IMR-90 (cell line): ENCODE measurements around the gene AGPAT3. TPM values are rescaled to one million over a fixed set of nuclear protein-coding genes. Genes with fewer than 3 reads are reported as not detected.

Experiments
- ATAC-seq: fragments of 200-7000 bp; cut with Tn5 transposase; 2 replicates; pipeline ENCODE4 v1.9.1; 2020; ENCODE audit warnings: low read depth, mild to moderate bottlenecking, moderate library complexity
- BruUV-seq: library from RNA; stranded (reverse); fragments of 400-500 nt; replicated peaks from 2 replicates; lab custom pipeline; 2021; lab: Mats Ljungman, UMichigan
- CTCF ChIA-PET: fragments of 300-600 bp; formaldehyde crosslinking; extraction: SDS; loops from one replicate; lab custom pipeline; 2021; ENCODE audit warnings: antibody characterized with exemption; lab: Yijun Ruan, JAX
- POLR2A ChIA-PET: fragments of 300-600 bp; sonication (Branson Sonifier 250); formaldehyde crosslinking; loops from one replicate; lab custom pipeline; 2022; ENCODE audit warnings: antibody characterized with exemption; ENCODE audit not compliant: unreplicated experiment; lab: Charles Lee
- DNase-seq: peaks from one replicate; pipeline ENCODE4 v3.0.0; 2013
- H2AFZ ChIP-seq: replicated peaks from 2 replicates; pipeline ENCODE3; 2013; ENCODE audit warnings: low read length, mild to moderate bottlenecking; ENCODE audit not compliant: poor library complexity
- H2AK5ac ChIP-seq: 2 replicates; pipeline ENCODE4 v1.6.1; 2013; ENCODE audit warnings: low read depth, low read length, inconsistent platforms
- H2AK9ac ChIP-seq: replicated peaks from 2 replicates; pipeline ENCODE3; 2013; ENCODE audit warnings: mild to moderate bottlenecking, low read depth, low read length, moderate library complexity; ENCODE audit not compliant: poor library complexity
- H2BK120ac ChIP-seq: 2 replicates; pipeline ENCODE4 v1.6.1; 2013; ENCODE audit warnings: low read depth, low read length, inconsistent platforms
- H2BK15ac ChIP-seq: 3 replicates; pipeline ENCODE4 v1.6.1; 2013; ENCODE audit warnings: low read depth, low read length, inconsistent platforms
- H2BK20ac ChIP-seq: 2 replicates; pipeline ENCODE4 v1.6.1; 2013; ENCODE audit warnings: low read depth, mild to moderate bottlenecking, inconsistent platforms, low read length, moderate library complexity
- H2BK5ac ChIP-seq: 2 replicates; pipeline ENCODE4 v1.6.1; 2013; ENCODE audit warnings: mild to moderate bottlenecking, low read depth, low read length, inconsistent platforms; ENCODE audit not compliant: poor library complexity, severe bottlenecking
- H3K14ac ChIP-seq: replicated peaks from 2 replicates; pipeline ENCODE4 v1.6.1; 2013; ENCODE audit warnings: low read depth, low read length, inconsistent platforms
- H3K18ac ChIP-seq: 2 replicates; pipeline ENCODE4 v1.6.1; 2013; ENCODE audit warnings: low read depth, low read length, control low read depth
- H3K23ac ChIP-seq: 2 replicates; pipeline ENCODE4 v1.6.1; 2013; ENCODE audit warnings: low read depth, low read length, inconsistent platforms
- H3K27ac ChIP-seq: 2 replicates; pipeline ENCODE4 v1.5.1; 2013; ENCODE audit warnings: mild to moderate bottlenecking, control low read depth, low read length; ENCODE audit not compliant: insufficient read depth
- H3K27me3 ChIP-seq: 2 replicates; pipeline ENCODE4 v1.6.1; 2013; ENCODE audit warnings: low read length; ENCODE audit not compliant: control insufficient read depth, insufficient read depth
- H3K36me3 ChIP-seq: 2 replicates; pipeline ENCODE4 v1.6.1; 2013; ENCODE audit warnings: low read length, mixed read lengths; ENCODE audit not compliant: control insufficient read depth, insufficient read depth
- H3K4ac ChIP-seq: 2 replicates; pipeline ENCODE4 v1.6.1; 2013; ENCODE audit warnings: low read depth, low read length, inconsistent platforms
- H3K4me1 ChIP-seq: 2 replicates; pipeline ENCODE4 v1.6.1; 2013; ENCODE audit warnings: low read length, mixed read lengths; ENCODE audit not compliant: control insufficient read depth, insufficient read depth
- H3K4me2 ChIP-seq: 2 replicates; pipeline ENCODE4 v1.6.1; 2013; ENCODE audit warnings: low read depth, mild to moderate bottlenecking, control low read depth, low read length, moderate library complexity
- H3K4me3 ChIP-seq: 2 replicates; pipeline ENCODE4 v1.5.1; 2013; ENCODE audit warnings: low read depth, mild to moderate bottlenecking, control low read depth, low read length, moderate library complexity; ENCODE audit not compliant: insufficient read depth
- H3K56ac ChIP-seq: 2 replicates; pipeline ENCODE4 v1.6.1; 2013; ENCODE audit warnings: low read length, inconsistent platforms; ENCODE audit not compliant: insufficient read depth; ENCODE audit errors: extremely low read depth
- H3K79me1 ChIP-seq, 2 experiments: 2 replicates each; pipeline ENCODE4 v1.6.1; 2013; ENCODE audit warnings: low read length in 2 of 2, inconsistent platforms in 1 of 2, low read depth in 1 of 2
- H3K9ac ChIP-seq: 2 replicates; pipeline ENCODE4 v1.6.1; 2013; ENCODE audit warnings: low read depth, low read length, control low read depth
- H3K9me1 ChIP-seq: 2 replicates; pipeline ENCODE4 v1.6.1; 2013; ENCODE audit warnings: low read length, inconsistent platforms; ENCODE audit not compliant: insufficient read depth
- H3K9me3 ChIP-seq: 2 replicates; pipeline ENCODE4 v1.6.1; 2013; ENCODE audit warnings: low read length; ENCODE audit not compliant: control insufficient read depth, insufficient read depth
- H4K20me1 ChIP-seq: 2 replicates; pipeline ENCODE4 v1.6.1; 2013; ENCODE audit warnings: low read length, inconsistent platforms; ENCODE audit not compliant: insufficient read depth
- H4K5ac ChIP-seq: 2 replicates; pipeline ENCODE4 v1.6.1; 2013; ENCODE audit warnings: mild to moderate bottlenecking, low read depth, low read length, control low read depth
- H4K8ac ChIP-seq, 2 experiments: 2 replicates each; pipeline ENCODE4 v1.6.1; 2013; ENCODE audit warnings: low read depth in 2 of 2, low read length in 2 of 2, control low read depth in 1 of 2, inconsistent platforms in 1 of 2
- H4K91ac ChIP-seq: 2 replicates; pipeline ENCODE4 v1.6.1; 2013; ENCODE audit warnings: low read depth, low read length, inconsistent platforms; ENCODE audit not compliant: insufficient read depth
- BHLHE40 ChIP-seq: fragments of 150-350 bp; IDR thresholded peaks from 2 replicates; pipeline ENCODE4 v1.6.1; 2016; ENCODE audit warnings: mild to moderate bottlenecking, low read depth, low read length
- CEBPB ChIP-seq: IDR thresholded peaks from 2 replicates; pipeline ENCODE4 v1.6.1; 2012; ENCODE audit warnings: low read depth, low read length, improper control_type of control experiment
- CTCF ChIP-seq: conservative IDR thresholded peaks from 2 replicates; pipeline ENCODE4 v1.5.1; 2012; ENCODE audit warnings: mild to moderate bottlenecking, low read depth, low read length, improper control_type of control experiment
- ELK1 ChIP-seq: fragments of 150-350 bp; IDR thresholded peaks from 2 replicates; pipeline ENCODE4 v1.6.1; 2016; ENCODE audit warnings: low read depth, mild to moderate bottlenecking, low read length, moderate library complexity, borderline replicate concordance
- FOS ChIP-seq: fragments of 150-350 bp; IDR thresholded peaks from 2 replicates; pipeline ENCODE4 v1.6.1; 2016; ENCODE audit warnings: low read depth, low read length
- MAFK ChIP-seq: IDR thresholded peaks from 2 replicates; pipeline ENCODE4 v1.6.1; 2012; ENCODE audit warnings: low read depth, low read length, improper control_type of control experiment
- MAZ ChIP-seq: IDR thresholded peaks from 2 replicates; pipeline ENCODE4 v1.6.1; 2012; ENCODE audit warnings: low read depth, mild to moderate bottlenecking, low read length, improper control_type of control experiment, moderate library complexity, borderline replicate concordance
- MXI1 ChIP-seq: IDR thresholded peaks from 2 replicates; pipeline ENCODE4 v1.6.1; 2012; ENCODE audit warnings: low read depth, mild to moderate bottlenecking, low read length, moderate library complexity, borderline replicate concordance
- POLR2A ChIP-seq: IDR thresholded peaks from 2 replicates; pipeline ENCODE4 v1.6.1; 2012; ENCODE audit warnings: mild to moderate bottlenecking, low read depth, low read length
- RAD21 ChIP-seq: IDR thresholded peaks from 2 replicates; pipeline ENCODE4 v1.6.1; 2012; ENCODE audit warnings: low read length, improper control_type of control experiment
- RCOR1 ChIP-seq: IDR thresholded peaks from 2 replicates; pipeline ENCODE4 v1.6.1; 2012; ENCODE audit warnings: mild to moderate bottlenecking, low read length, improper control_type of control experiment; ENCODE audit not compliant: insufficient replicate concordance
- USF2 ChIP-seq: fragments of 150-350 bp; IDR thresholded peaks from 2 replicates; pipeline ENCODE4 v1.6.1; 2017; ENCODE audit warnings: mild to moderate bottlenecking, antibody characterized with exemption, low read length, low read depth
- WGBS, 2 experiments: methylation state at CpG; one replicate each; pipeline versions ENCODE4 v1.1.5 to v1.1.7; 2013; ENCODE audit warnings: missing lambda C conversion rate in 2 of 2; ENCODE audit not compliant: insufficient read length in 1 of 2; ENCODE audit errors: extremely low coverage in 2 of 2; 5-methylcytosine and 5-hydroxymethylcytosine counted together
- dilution Hi-C: fragments of 300-500 bp; cut with HindIII; formaldehyde crosslinking; loops from one replicate; pipeline ENCODE4 v1.14.3; 2018; ENCODE audit warnings: low sequenced_read_pairs; ENCODE audit not compliant: unreplicated experiment
- in situ Hi-C: fragments of 300-500 bp; cut with MboI; formaldehyde crosslinking; loops from 3 replicates; pipeline ENCODE4 v1.14.3; 2019; ENCODE audit warnings: low sequenced_read_pairs, inconsistent platforms, mixed read lengths
- intact Hi-C: fragments of 100-400 bp; cut with micrococcal nuclease; formaldehyde crosslinking; loops from 2 replicates; pipeline ENCODE4 v1.10.0; 2022
- polyA plus RNA-seq, 3 experiments: library from polyadenylated mRNA; depleted of rRNA; stranded (reverse); fragments of >200 nt; gene quantifications; 2 replicates each; pipeline ENCODE4 v1.2.3, GENCODE V29; 2012; ENCODE audit warnings: low replicate concordance in 1 of 3
- total RNA-seq: library from RNA; depleted of rRNA; stranded (reverse); fragments of >200 nt; gene quantifications from 2 replicates; pipeline ENCODE4 v1.2.3, GENCODE V29; 2012

The AGPAT3 gene
- total and polyA plus RNA-seq, 2 of the 4 experiments (the other 2 are of a cell fraction): 27.1 to 38.7 TPM

- BruUV-seq: no TSS peak
- H3K14ac ChIP-seq: no peak overlapping the region
Measured at GRCh38 chr21:43971992-43972255, 106.9 kb downstream of the AGPAT3 start.

More at GRCh38 chr21:43971992-43972255, 106.9 kb downstream of the AGPAT3 start:
- no peak overlapping the region for H2BK120ac ChIP-seq
- H4K5ac ChIP-seq: no peak overlapping the region
- intact Hi-C loops: no loop called here
- H3K79me1 ChIP-seq: peaks cover 0 to 8% of the 10 kb centered on the region in 2 experiments; a peak in 2 of 4 replicates
- peaks cover 9% of the 10 kb centered on the region for H4K20me1 ChIP-seq
- H2AK5ac ChIP-seq: no peak overlapping the region
- ChIA-PET POLR2A (no interaction called here), CTCF (no interaction called here)
- no peak overlapping the region for H2BK15ac ChIP-seq
- peaks cover 33% of the 10 kb centered on the region for H3K36me3 ChIP-seq
- in situ Hi-C loops: no loop called here
- no peak overlapping the region for H2BK20ac ChIP-seq
- H3K4me1 ChIP-seq: peaks cover 2% of the 10 kb centered on the region; the same call in 1 of the 2 replicates
- no peak overlapping the region for H3K4me3 ChIP-seq
- DNase-seq (no peak), ATAC-seq (no peak)
- H3K9ac ChIP-seq: no peak overlapping the region
- no peak overlapping the region for H3K4ac ChIP-seq
- no peak overlapping the region for H3K27ac ChIP-seq
- no peak overlapping the region for H4K91ac ChIP-seq
- H3K9me1 ChIP-seq: peaks cover 5% of the 10 kb centered on the region
- dilution Hi-C loops: no loop called here
- H3K23ac ChIP-seq: no peak overlapping the region
- no peak overlapping the region for H2AK9ac ChIP-seq
- H3K56ac ChIP-seq: no peak overlapping the region
- H3K4me2 ChIP-seq: no peak overlapping the region
- H3K27me3 ChIP-seq: no peaks in the 10 kb centered on the region
- no peaks in the 10 kb centered on the region for H3K9me3 ChIP-seq
- no peak overlapping the region for H2BK5ac ChIP-seq
- H3K18ac ChIP-seq: no peak overlapping the region
- 90% methylated on average over 4 of the region's 11 CpGs; no CpG with 5 or more reads in 1 of the 2 experiments for WGBS, 2 experiments
- no peak overlapping the region for H4K8ac ChIP-seq
- TF ChIP-seq ELK1 (no peak), RAD21 (no peak), BHLHE40 (no peak), MXI1 (no peak), CEBPB (no peak), POLR2A (no peak), FOS (no peak), MAFK (no peak), MAZ (no peak), USF2 (no peak), RCOR1 (no peak), CTCF (no peak)
- no peak overlapping the region for H2AFZ ChIP-seq
